Measurements from ENCODE around the gene GOPC.
"Not testable (repeated sequence)": the region's sequence is repeated elsewhere in the genome, so short reads cannot be mapped to it uniquely, and the experiment has no call there.

Gene GOPC

DNA sequence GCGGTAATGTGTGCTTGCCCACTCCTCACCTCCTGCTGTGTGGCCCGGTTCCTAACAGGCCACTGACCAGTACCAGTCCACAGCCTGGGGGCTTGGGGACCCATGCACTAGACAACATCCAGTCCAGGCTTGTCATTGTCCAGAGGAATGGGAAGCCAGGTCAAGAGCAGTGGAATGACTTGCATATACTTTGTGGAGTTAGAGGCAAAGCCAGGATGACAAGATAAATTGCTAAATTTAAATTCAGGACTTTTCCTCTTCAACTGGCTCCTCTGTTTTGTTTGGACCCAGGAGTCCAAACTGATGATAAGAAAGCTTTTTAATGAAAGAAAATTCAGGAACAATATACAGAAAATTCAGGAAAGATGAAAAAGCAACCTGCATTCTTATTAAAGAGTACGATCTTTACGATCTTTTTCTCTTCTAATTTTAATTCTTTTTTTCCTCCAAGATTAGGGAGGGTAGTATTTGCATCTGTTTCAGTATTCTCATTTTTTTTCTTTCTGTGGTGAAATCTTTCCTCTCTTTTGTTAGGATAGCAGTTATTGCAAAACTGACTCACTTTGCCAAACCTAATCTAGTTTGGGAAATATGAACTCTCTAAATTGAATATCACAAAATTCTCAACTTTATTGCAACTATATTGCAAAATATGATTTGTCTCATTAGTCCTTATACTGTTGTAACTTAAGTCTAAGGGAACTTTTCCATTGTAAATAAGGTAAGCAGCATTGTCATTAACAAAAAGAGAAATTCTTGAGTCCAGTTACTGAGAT lies 71.7 kb downstream of the GOPC start:
- H3K4me3 ChIP-seq (ENCODE audit: low read depth in 1 of 2, low read length in 1 of 2): no peak overlapping the region
- H3K36me3 ChIP-seq: no peaks in the 10 kb centered on the region
- no peaks in the 10 kb centered on the region for H3K4me1 ChIP-seq (ENCODE audit: control insufficient read depth in 1 of 2, insufficient read depth in 1 of 2, low read depth in 1 of 2, low read length in 1 of 2)
- H3K9me3 ChIP-seq: no peaks in the 10 kb centered on the region
- H3K27me3 ChIP-seq: no peaks in the 10 kb centered on the region
- no peak overlapping the region for H3K27ac ChIP-seq
- TF ChIP-seq CTCF (IDR thresholded peaks at IDR 0.05): no peak

- Histone ChIP-seq H3K27me3 (no peaks in the 10 kb centered on the region), H3K4me1 (ENCODE audit: control insufficient read depth in 1 of 2, insufficient read depth in 1 of 2, low read depth in 1 of 2, low read length in 1 of 2) (no peaks in the 10 kb centered on the region), H3K27ac (no peak overlapping the region), H3K4me3 (ENCODE audit: low read depth in 1 of 2, low read length in 1 of 2) (no peak overlapping the region), H3K9me3 (no peaks in the 10 kb centered on the region), H3K36me3 (no peaks in the 10 kb centered on the region)
- TF ChIP-seq CTCF (IDR thresholded peaks at IDR 0.05): no peak
These were observed 76.7 kb downstream of the GOPC start for GRCh38 chr6:117525607-117526006.

GRCh38 chr6:117521791-117522502 lies 80.4 kb downstream of the GOPC start:
- Histone ChIP-seq H3K27ac (no peak overlapping the region), H3K36me3 (no peaks in the 10 kb centered on the region)

GRCh38 chr6:117520603-117521395 lies 81.5 kb downstream of the GOPC start:
- H3K27ac ChIP-seq: no peak overlapping the region
- H3K4me1 ChIP-seq (ENCODE audit: control insufficient read depth in 1 of 2, insufficient read depth in 1 of 2, low read depth in 1 of 2, low read length in 1 of 2): no peaks in the 10 kb centered on the region
- H3K9me3 ChIP-seq: no peaks in the 10 kb centered on the region
- no peak overlapping the region for H3K4me3 ChIP-seq (ENCODE audit: low read depth in 1 of 2, low read length in 1 of 2)
- H3K27me3 ChIP-seq: no peaks in the 10 kb centered on the region
- no peak for TF ChIP-seq CTCF (IDR thresholded peaks at IDR 0.05)
- H3K36me3 ChIP-seq: no peaks in the 10 kb centered on the region

More at GRCh38 chr6:117521791-117522502, 80.4 kb downstream of the GOPC start:
- TF ChIP-seq CTCF (IDR thresholded peaks at IDR 0.05): no peak
- H3K4me3 ChIP-seq (ENCODE audit: low read depth in 1 of 2, low read length in 1 of 2): no peak overlapping the region
- H3K4me1 ChIP-seq (ENCODE audit: control insufficient read depth in 1 of 2, insufficient read depth in 1 of 2, low read depth in 1 of 2, low read length in 1 of 2): no peaks in the 10 kb centered on the region
- H3K27me3 ChIP-seq: no peaks in the 10 kb centered on the region
- no peaks in the 10 kb centered on the region for H3K9me3 ChIP-seq

DNA sequence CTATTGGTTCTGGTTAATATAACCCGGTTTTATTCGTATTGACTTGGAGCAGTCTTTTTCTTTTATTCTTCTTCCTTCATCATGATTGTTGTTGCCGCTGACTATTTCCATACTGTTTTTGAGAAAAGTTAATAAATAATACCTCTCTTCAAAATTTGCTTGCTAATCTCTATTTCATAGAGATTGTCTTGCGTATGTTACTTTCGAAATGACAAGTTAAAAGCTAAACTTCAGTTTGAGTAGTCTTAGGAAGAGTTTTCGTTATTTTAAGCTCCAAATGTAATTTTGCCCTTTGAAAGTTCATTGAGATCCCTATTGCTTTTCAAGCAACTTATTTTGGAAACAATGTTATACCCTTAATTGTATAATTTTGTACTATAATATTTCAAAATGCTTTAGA lies 83.4 kb downstream of the GOPC start:
- Histone ChIP-seq H3K4me3 (ENCODE audit: low read depth in 1 of 2, low read length in 1 of 2) (no peak overlapping the region), H3K9me3 (no peaks in the 10 kb centered on the region), H3K4me1 (ENCODE audit: control insufficient read depth in 1 of 2, insufficient read depth in 1 of 2, low read depth in 1 of 2, low read length in 1 of 2) (no peaks in the 10 kb centered on the region), H3K36me3 (no peaks in the 10 kb centered on the region), H3K27ac (no peak overlapping the region), H3K27me3 (peaks cover 7% of the 10 kb centered on the region)
- TF ChIP-seq CTCF (IDR thresholded peaks at IDR 0.05): no peak

- H3K27me3 ChIP-seq: peaks cover 10% of the 10 kb centered on the region
- H3K27ac ChIP-seq; H3K4me3 ChIP-seq (ENCODE audit: low read depth in 1 of 2, low read length in 1 of 2); H3K36me3 ChIP-seq; H3K4me1 ChIP-seq (ENCODE audit: control insufficient read depth in 1 of 2, insufficient read depth in 1 of 2, low read depth in 1 of 2, low read length in 1 of 2); H3K9me3 ChIP-seq: not testable (repeated sequence)
These were observed 84.3 kb downstream of the GOPC start for GRCh38 chr6:117517995-117518394.
